Measurements from ENCODE around the gene APOA1. TPM values are rescaled to one million over a fixed set of nuclear protein-coding genes. Genes with fewer than 3 reads are reported as not detected.

Gene APOA1
- total and polyA plus RNA-seq, 10 of the 15 experiments (the other 5 are each of a cell fraction or from before 2014, with no cell fraction given), result 0.10 to 2.4 (median 0.24) TPM; not detected in 3

GRCh38 chr11:116800610-116801009 is 36.8 kb downstream of the APOA1 start:
- FAIRE-seq, result no peak
- SMC1A ChIA-PET (ENCODE audit: uncharacterized antibody, unreplicated experiment), result interaction anchor here (1.3 kb wide), 1 partner anchor 35 kb away, joined by 5 read pairs; no protein-coding TSS in a partner anchor

More at GRCh38 chr11:116800610-116801009, 36.8 kb downstream of the APOA1 start:
- H4K20me1 ChIP-seq (ENCODE audit: control insufficient read depth, insufficient read depth), result no peaks in the 10 kb centered on the region
- no peaks in the 10 kb centered on the region for H3K4me1 ChIP-seq (ENCODE audit: control insufficient read depth, insufficient read depth, low read length)
- 96% methylated on average over 2 of the region's 2 CpGs for WGBS (ENCODE audit: insufficient coverage, insufficient replicate concordance, low lambda C conversion rate, missing lambda C conversion rate)
- no peak overlapping the region for H3K27ac ChIP-seq (ENCODE audit: control insufficient read depth, insufficient read depth)
- H3K36me3 ChIP-seq (ENCODE audit: control insufficient read depth in 2 of 2, insufficient read depth in 2 of 2, low read length in 1 of 2), result no peaks in the 10 kb centered on the region
- ChIA-PET RAD21 (ENCODE audit: unreplicated experiment) (no interaction called here), POLR2A (no interaction called here), CTCF (interaction anchor here (0.7 to 1.5 kb wide), 4 partner anchors 9 to 296 kb away, joined by 3 to 5 read pairs (median 4); partner anchors contain the start of gene APOA5)
- no peak overlapping the region for H2AFZ ChIP-seq (ENCODE audit: control insufficient read depth, low read depth, low read length)
- H3K27me3 ChIP-seq (replicated peaks in 1 of 2; ENCODE audit: control insufficient read depth in 2 of 2, insufficient read depth in 2 of 2, low read length in 1 of 2), result no peaks in the 10 kb centered on the region; a peak in 2 of 4 replicates
- ATAC-seq, result no peak
- H3K79me2 ChIP-seq (ENCODE audit: control insufficient read depth, insufficient read depth, low read length), result no peaks in the 10 kb centered on the region
- no peak for DNase-seq (ENCODE audit: low read depth, low spot score)
- no peak overlapping the region for H3K9ac ChIP-seq (ENCODE audit: control insufficient read depth, insufficient read depth, low read length)
- no TSS peak for BruUV-seq (replicated peaks)
- in situ Hi-C loops (cut with MboI) (no loop called here), intact Hi-C loops (cut with micrococcal nuclease; ENCODE audit: unreplicated experiment) (no loop called here)
- H3K4me3 ChIP-seq, result no peak overlapping the region
- no peak overlapping the region for H3K4me2 ChIP-seq (ENCODE audit: control insufficient read depth, insufficient read depth)
- TF ChIP-seq ATF3 (IDR thresholded peaks at IDR 0.05; ENCODE audit: borderline replicate concordance, extremely low read depth, low read depth, low read length), result no peak
- no peak for TF ChIP-seq BCLAF1 (IDR thresholded peaks at IDR 0.05)
- TF ChIP-seq KDM1A (IDR thresholded peaks at IDR 0.05; ENCODE audit: borderline replicate concordance), result no peak
- no peak for TF ChIP-seq IRF5 (IDR thresholded peaks at IDR 0.05; ENCODE audit: borderline replicate concordance)
- no peak for TF ChIP-seq FOXK2 (IDR thresholded peaks at IDR 0.05)
- H3K9me3 ChIP-seq (replicated peaks; ENCODE audit: control insufficient read depth, insufficient read depth, low read length), result no peaks in the 10 kb centered on the region
